Retina (tissue), 1 donor: ENCODE results near the gene FBXO5.
A peak's percentile ranks its signal among the peaks of the same experiment; 100 is the strongest.
"Not testable (repeated sequence)": the region's sequence is repeated elsewhere in the genome, so short reads cannot be mapped to it uniquely, and the experiment has no call there.

Source experiments
- DNase-seq: peaks from one replicate; pipeline ENCODE4 v3.0.0-alpha.2; 2016

FBXO5 gene

DNA sequence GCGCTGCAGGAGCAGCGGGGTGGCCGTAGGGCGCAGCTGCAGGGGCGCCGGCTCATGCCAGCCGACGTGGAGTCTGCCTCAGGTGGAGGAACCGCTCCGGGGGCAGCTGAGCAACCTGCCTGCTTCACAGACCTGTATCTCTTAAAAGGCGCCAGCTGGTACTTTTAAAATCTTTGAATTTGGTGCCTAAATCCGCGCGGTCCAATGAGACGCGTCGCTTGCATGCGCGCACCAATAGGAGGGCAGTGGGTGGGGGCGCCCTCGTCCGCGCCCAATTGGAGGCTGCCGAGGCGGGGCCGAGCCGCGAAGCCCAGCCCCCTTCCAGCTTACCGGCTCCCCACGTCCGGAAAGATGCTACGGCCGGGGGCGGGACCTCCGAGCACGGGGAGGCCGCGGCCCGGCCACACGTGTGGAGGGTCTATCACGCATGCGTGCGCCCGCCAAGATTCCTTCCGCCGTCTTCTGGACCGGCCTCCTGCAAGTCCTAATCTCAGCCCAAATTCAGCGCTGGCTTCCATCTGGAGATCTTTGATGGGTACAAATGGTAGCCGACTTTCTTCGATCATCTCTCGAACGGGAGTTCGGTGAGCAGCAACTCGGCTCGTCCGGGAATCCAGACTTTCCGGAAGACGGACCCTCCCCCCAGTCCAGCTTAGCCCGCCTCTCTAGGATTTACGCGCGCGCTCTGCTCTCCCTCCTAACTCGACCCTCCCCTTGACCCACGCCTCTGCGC is at the start of gene FBXO5:
Gene FBXO5 (minus strand): TSS at position 138 of the 733 bp plus-strand sequence. CDS start 82 bp downstream, at position 56.
- DNase-seq, result peak; percentile 98

- no peak for DNase-seq
Observed at GRCh38 chr6:153032255-153032882, 49.5 kb upstream of the FBXO5 start.

DNA sequence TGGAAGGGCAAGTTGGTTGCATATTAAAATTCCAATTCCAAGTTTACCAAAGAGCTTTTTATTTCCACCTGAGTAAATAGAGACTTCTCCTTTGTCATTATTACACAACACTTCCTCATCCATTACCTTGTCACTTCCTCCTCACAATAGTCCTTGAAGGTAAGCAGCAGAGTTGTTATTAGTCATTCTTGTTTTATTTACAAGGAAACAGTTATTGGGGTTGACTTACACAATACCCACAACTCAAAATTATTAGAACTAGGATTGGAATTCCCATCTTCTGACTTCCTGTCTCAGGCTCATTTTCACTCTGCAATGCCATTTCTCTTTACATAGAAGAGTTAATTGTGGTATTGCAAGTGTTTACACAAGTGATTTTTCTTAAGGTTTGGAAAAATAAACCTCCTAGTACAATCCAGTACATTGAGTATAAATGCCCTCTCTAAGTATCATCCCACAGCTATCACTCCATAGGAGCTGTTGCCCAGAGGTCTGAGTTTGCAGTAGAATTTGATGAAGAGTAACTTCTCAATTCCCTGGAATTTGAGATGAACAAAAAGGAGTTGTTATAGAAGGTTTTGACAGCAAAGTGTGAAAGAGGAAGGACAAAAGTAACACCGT is 48.6 kb upstream of the FBXO5 start:
- no peak for DNase-seq

DNA sequence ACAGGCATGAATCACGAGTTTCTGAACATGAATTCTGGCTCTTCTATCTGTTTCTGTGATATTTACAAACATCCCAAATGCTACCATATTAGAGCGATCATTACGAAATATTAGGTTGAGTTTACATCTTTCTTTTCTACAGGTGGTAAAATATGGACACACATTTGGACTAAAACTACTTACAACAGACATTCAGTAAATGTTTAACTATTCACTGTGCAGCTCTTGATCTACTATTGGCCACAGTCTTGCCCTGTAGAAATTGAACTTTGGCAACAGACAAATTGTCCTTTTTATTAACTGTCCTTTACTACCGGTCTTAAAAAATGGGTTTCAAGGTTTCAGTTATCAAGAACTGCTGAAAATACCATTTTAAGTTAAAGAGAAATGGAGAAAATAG is 46.1 kb upstream of the FBXO5 start:
- DNase-seq, result no peak

DNA sequence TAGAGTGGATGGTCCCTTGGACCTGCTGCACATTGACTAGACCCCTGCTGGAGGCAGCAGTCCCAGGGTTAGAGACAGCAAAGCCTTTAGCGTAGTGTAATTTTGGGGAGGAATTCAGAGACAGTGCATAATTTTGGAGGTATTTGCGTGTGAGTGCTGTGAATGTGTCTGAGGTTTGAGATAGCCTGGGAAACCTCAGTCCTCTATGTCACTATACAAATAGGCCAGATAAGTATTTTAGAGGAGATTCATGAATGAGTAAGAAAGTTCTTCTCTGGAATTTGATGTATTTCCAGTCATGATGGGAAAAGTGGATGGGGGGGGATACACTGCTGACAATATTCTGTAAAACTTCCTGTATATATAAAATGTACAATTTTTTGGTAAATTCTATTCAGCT is 45.4 kb upstream of the FBXO5 start:
- no peak for DNase-seq

DNA sequence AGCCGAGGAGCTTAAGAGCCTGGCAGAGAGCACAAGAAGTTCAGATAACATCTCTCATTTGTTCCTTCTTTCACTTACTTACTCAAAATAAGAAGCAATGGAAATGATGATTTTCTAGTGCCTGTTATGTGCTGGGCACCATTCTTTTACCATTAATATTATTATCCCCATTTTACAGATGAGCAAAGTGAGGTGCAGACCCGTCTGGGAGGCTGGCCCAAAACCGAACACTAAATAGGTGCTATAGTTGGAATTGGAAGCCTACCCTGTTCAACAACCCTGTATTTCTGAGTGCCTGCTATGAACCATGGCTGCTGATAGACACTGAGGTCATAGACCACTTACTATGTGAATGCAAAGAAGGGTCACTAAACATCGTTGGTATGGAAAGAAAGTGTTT is 44.6 kb upstream of the FBXO5 start:
- no peak for DNase-seq

DNA sequence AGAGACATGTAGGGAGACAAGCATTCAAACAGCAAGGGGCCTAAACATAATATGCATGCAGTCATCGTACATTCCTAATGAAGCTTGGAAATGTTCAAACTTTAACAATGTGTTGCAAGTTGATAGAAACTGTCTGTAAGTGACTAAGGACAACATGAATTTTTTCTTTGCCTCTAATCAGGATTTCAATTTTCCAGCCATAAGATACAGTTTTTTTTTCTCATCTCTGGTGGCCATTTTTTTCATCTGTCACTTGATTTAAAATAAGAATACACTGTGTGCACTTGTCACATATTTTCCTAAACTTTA is 41.8 kb upstream of the FBXO5 start:
- DNase-seq, result no peak

DNA sequence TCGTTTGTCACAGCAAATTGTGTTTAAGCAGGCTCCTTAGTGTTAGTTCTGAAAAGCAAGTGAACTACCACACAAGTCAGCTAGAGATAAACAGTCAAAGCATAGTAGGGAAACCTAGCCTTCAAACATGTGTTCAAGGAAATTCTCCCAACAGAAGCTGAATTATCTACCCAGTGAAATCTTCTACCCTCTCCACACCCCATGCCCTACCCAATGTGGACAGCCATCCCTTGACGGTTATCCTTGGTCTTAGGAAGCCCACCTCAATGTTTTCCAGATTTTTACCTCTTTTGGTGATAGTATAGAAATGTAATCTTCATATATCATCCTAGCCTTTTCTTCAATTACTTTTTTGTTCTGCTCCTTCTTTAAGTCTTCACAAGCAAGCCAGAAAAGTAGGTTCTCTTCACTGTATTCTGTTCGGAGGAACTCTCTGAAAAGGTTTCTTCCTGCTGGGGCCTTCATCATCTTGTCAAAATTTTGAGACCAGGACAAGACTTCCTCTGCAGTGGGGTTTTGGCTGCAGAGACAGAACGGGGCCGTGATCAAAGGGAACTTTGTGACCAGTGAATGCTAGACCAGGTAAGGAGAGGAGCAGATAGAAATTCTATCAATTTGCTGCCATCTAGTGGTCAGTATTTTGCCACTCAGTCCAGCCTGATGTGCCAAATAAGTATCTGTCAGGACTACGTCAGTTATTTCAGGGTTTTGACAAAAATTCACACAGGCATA is 41.3 kb upstream of the FBXO5 start:
- peak; percentile 51 for DNase-seq

- no peak for DNase-seq
Observed at GRCh38 chr6:153018355-153018754, 35.5 kb upstream of the FBXO5 start.

DNA sequence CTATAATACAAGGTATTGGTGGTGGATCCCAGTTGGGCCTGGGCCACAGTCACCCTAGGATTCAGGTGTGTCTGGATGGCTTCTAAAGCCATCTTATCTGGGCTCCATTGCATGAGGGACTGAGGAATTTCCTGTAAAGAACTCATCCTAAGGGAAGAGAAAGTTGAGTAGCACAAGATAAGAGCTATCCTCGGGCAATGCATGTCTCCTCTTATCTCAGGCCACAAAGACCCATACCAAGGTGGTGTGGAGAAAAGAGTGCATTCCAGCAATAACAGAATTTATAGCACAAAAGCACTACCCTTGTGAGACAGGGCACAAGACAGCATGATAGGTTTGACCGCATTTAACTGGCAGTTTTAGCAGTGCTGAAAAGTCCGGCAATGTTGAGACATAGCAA is 34.0 kb upstream of the FBXO5 start:
- DNase-seq, result no peak

DNA sequence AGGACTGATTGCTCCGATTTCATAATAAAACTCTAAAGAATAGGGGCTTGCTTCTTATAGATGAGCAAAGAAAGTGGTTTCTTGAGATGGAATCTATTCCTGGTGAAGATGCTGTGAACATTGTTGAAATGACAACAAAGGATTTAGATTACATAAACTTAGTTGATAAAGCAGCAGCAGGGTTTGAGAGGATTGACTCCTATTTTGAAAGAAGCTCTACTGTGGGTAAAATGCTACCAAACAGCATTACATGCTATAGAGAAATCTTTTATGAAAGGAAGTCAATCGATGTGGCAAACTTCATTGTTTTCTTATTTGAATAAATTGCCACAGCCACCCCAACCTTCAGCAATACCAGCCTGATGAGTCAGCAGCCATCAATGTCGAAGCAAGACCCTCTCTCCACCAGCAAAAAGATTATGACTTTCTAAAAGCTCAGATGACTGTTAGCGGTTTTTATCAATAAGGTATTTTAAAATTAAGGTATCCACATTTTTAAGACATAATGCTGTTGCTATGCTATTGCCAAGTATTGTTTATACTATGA is 32.3 kb upstream of the FBXO5 start:
- DNase-seq, result no peak

GRCh38 chr6:153013438-153013837 is 30.6 kb upstream of the FBXO5 start:
- no peak for DNase-seq

DNA sequence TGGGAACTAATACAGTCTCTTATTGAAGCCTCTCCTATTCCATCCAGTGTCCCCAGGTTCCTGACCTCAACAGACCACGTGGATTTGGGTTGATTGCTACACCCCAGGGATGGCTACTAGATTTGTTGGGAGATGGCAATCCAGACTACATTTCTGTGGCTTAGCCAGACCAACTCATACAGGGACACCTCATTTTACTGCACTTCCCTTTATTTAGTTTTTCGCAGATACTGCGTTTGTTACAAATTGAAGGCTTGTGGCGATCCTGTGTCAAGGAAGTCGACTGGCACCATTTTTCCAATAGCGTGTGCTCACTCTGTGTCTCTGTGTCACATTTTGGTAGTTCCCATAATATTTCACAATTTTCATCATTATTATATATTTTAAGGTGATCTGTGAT is 30.0 kb upstream of the FBXO5 start:
- DNase-seq, result no peak

- DNase-seq, result no peak
Observed at GRCh38 chr6:153003366-153003690, 20.5 kb upstream of the FBXO5 start.

GRCh38 chr6:153002613-153003365 is 19.9 kb upstream of the FBXO5 start, which contains the start of gene MTRF1L:
MTRF1L (minus strand) TSS chr6:153002709; CDS start chr6:153002685, 24 bp downstream.
- DNase-seq, result peak; percentile 95

- no peak for DNase-seq
Observed at GRCh38 chr6:153001767-153002612, 19.1 kb upstream of the FBXO5 start.

DNA sequence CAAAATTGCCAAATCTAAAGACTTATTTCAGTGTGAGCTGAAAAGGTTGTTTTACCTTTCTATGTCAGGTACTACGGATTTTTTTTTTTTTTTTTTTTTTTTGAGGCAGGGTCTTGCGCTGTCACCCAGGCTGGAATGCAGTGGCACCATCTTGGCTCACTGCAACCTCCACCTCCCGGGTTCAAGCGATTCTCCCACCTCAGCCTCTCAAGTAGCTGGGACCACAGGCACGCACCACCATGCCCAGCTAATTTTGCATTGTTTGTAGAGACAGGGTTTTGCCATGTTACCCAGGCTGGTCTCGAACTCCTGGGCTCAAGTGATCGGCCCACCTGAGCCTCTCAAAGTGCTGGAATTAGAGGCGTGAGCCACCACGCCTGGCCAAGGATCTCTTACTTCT is 17.9 kb upstream of the FBXO5 start:
- DNase-seq, result not testable (repeated sequence)

DNA sequence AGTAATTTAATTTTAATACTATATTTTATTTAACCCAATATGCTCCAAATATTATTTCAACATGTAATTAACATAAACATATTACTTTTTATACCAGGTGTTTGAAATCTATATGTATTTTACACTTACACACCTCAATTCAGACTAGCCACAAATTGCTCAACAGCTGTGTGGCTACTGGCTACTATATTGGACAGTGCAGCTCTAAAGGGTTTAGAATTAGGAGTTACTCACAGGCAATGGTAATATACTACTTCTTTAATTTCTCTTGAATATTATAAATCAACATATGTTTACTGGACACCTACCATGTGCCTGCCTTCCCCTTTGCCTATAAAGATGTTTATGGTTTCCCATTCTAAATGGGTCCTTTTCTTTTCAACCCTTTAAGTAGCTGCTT is 17.4 kb upstream of the FBXO5 start:
- no peak for DNase-seq

DNA sequence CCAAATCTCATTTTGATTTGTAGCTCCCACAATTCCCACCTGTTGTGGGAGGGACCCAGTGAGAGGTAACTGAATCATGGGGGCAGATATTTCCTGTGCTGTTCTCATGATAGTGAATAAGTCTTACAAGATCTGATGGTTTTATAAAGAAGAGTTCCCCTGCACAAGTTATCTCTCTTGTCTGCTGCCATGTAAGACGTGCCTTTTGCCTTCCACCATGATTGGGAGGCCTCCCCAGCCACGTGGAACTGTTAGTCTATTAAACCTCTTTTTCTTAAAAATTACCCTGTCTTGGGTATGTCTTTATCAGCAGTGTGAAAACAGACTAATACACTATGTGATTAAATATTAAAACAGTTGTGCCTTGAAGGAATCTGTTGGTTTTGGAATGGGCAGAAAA is 16.7 kb upstream of the FBXO5 start:
- not testable (repeated sequence) for DNase-seq

- no peak for DNase-seq
Observed at GRCh38 chr6:152993847-152994246, 11.0 kb upstream of the FBXO5 start.

- DNase-seq, result no peak
Observed at GRCh38 chr6:152993431-152993830, 10.6 kb upstream of the FBXO5 start.

GRCh38 chr6:152986978-152987377 is 4.1 kb upstream of the FBXO5 start:
- DNase-seq, result no peak
